ENCODE measurements around the gene DCTPP1. TPM values are rescaled to one million over a fixed set of nuclear protein-coding genes. Genes with fewer than 3 reads are reported as not detected.

The DCTPP1 gene
- total and polyA plus RNA-seq, 2 of the 13 experiments (the other 11 are each of a cell fraction or from before 2014, with no cell fraction given), result 54.8 to 74.4 TPM

- no peak for TF ChIP-seq CEBPZ (IDR thresholded peaks at IDR 0.05; ENCODE audit: low read length)
- TF ChIP-seq, protein P1, sequence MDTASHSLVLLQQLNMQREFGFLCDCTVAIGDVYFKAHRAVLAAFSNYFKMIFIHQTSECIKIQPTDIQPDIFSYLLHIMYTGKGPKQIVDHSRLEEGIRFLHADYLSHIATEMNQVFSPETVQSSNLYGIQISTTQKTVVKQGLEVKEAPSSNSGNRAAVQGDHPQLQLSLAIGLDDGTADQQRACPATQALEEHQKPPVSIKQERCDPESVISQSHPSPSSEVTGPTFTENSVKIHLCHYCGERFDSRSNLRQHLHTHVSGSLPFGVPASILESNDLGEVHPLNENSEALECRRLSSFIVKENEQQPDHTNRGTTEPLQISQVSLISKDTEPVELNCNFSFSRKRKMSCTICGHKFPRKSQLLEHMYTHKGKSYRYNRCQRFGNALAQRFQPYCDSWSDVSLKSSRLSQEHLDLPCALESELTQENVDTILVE (CRISPR knock-in tag; IDR thresholded peaks at IDR 0.05), result peak; percentile 91
- TF ChIP-seq MAF1 (CRISPR knock-in tag; IDR thresholded peaks at IDR 0.05; ENCODE audit: borderline replicate concordance), result no peak
- TF ChIP-seq ZNF101 (CRISPR knock-in tag; IDR thresholded peaks at IDR 0.05; ENCODE audit: borderline replicate concordance, low read depth), result no peak
- TF ChIP-seq TBP (CRISPR knock-in tag; IDR thresholded peaks at IDR 0.05), result no peak
- no peak for TF ChIP-seq HNRNPH1 (optimal IDR thresholded peaks at IDR 0.05; ENCODE audit: low read depth, low read length)
- TF ChIP-seq ZNF879 (CRISPR knock-in tag; IDR thresholded peaks at IDR 0.05), result no peak
- TF ChIP-seq ZNF607 (CRISPR knock-in tag; IDR thresholded peaks at IDR 0.05; ENCODE audit: borderline replicate concordance), result peak; percentile 53; the same call in 1 of the 2 replicates
- TF ChIP-seq ZNF512 (CRISPR knock-in tag; IDR thresholded peaks at IDR 0.05), result no peak
- TF ChIP-seq SRSF4 (IDR thresholded peaks at IDR 0.05; ENCODE audit: low read depth, low read length, poor library complexity, severe bottlenecking), result no peak
- no peak for TF ChIP-seq ZNF12 (CRISPR knock-in tag; IDR thresholded peaks at IDR 0.05)
- TF ChIP-seq ZNF317 (CRISPR knock-in tag; IDR thresholded peaks at IDR 0.05), result peak; percentile 79; the same call in 1 of the 2 replicates
- TF ChIP-seq E2F1 (CRISPR knock-in tag; IDR thresholded peaks at IDR 0.05), result peak; percentile 92
- 0 out of 2 replicates have a peak, but pooled peaks have one; percentile 32 for TF ChIP-seq RBAK (CRISPR knock-in tag; IDR thresholded peaks at IDR 0.05)
- TF ChIP-seq JDP2 (CRISPR knock-in tag; IDR thresholded peaks at IDR 0.05; ENCODE audit: borderline replicate concordance), result no peak; the same call in 1 of the 2 replicates
- TF ChIP-seq YY1 (IDR thresholded peaks at IDR 0.05; ENCODE audit: insufficient read depth, insufficient replicate concordance, low read depth, low read length), result peak; percentile 74
Measured at GRCh38 chr16:30429678-30430427, at the start of gene DCTPP1 (continued).

Measured in HepG2 (cell line).